ENCODE results near the gene FHIT. TPM values are rescaled to one million over a fixed set of nuclear protein-coding genes. Genes with fewer than 3 reads are reported as not detected.
A peak's percentile ranks its signal among the peaks of the same experiment; 100 is the strongest.

Gene FHIT
- total and polyA plus RNA-seq, 2 experiments from 2014 or later, result 0.22 to 0.90 TPM

GRCh38 chr3:60010781-60011180 is 1240.5 kb downstream of the FHIT start:
- no peak overlapping the region for H3K4me3 ChIP-seq
- in situ Hi-C loops (cut with MboI), result no loop called here
- H3K36me3 ChIP-seq (ENCODE audit: low read depth), result no peaks in the 10 kb centered on the region
- H4K20me1 ChIP-seq (ENCODE audit: insufficient read depth), result no peaks in the 10 kb centered on the region
- H2AFZ ChIP-seq, result peak overlapping the region; percentile 41; the same call in 1 of the 2 replicates
- H3K9me2 ChIP-seq (ENCODE audit: insufficient read depth), result no peaks in the 10 kb centered on the region
- no peaks in the 10 kb centered on the region for H3K79me2 ChIP-seq (ENCODE audit: insufficient read depth)
- DNase-seq, result no peak
- H3K9ac ChIP-seq, result no peak overlapping the region
- WGBS, 2 experiments (ENCODE audit: low coverage in 1 of 2, low lambda C conversion rate in 2 of 2, missing lambda C conversion rate in 2 of 2), result 21 to 28% methylated on average over 4 of the region's 4 CpGs
- no peaks in the 10 kb centered on the region for H3F3A ChIP-seq (ENCODE audit: insufficient read depth)
- H3K4me2 ChIP-seq (ENCODE audit: unreplicated experiment), result no peak overlapping the region
- no peak for TF ChIP-seq EZH2phosphoT487 (IDR thresholded peaks at IDR 0.05; ENCODE audit: insufficient read depth, low read depth)
- H3K4me1 ChIP-seq (ENCODE audit: insufficient read depth), result no peaks in the 10 kb centered on the region
- no peaks in the 10 kb centered on the region for H3K27me3 ChIP-seq (replicated peaks; ENCODE audit: insufficient read depth)
- no peak overlapping the region for H3K27ac ChIP-seq
- H3K9me3 ChIP-seq (ENCODE audit: low read depth), result no peaks in the 10 kb centered on the region

GRCh38 chr3:60009931-60010478 is 1241.2 kb downstream of the FHIT start:
- Histone ChIP-seq H3K9me3 (ENCODE audit: low read depth) (no peaks in the 10 kb centered on the region), H3K9ac (no peak overlapping the region), H3K36me3 (ENCODE audit: low read depth) (no peaks in the 10 kb centered on the region), H3K4me2 (ENCODE audit: unreplicated experiment) (no peak overlapping the region), H3K4me3 (no peak overlapping the region), H3F3A (ENCODE audit: insufficient read depth) (no peaks in the 10 kb centered on the region), H3K27me3 (replicated peaks; ENCODE audit: insufficient read depth) (no peaks in the 10 kb centered on the region), H3K9me2 (ENCODE audit: insufficient read depth) (no peaks in the 10 kb centered on the region), H4K20me1 (ENCODE audit: insufficient read depth) (no peaks in the 10 kb centered on the region), H3K27ac (no peak overlapping the region), H3K4me1 (ENCODE audit: insufficient read depth) (no peaks in the 10 kb centered on the region), H3K79me2 (ENCODE audit: insufficient read depth) (no peaks in the 10 kb centered on the region), H2AFZ (no peak overlapping the region)
- DNase-seq, result no peak
- TF ChIP-seq EZH2 (IDR thresholded peaks at IDR 0.05; ENCODE audit: insufficient read depth, poor library complexity, severe bottlenecking), result no peak
- no peak for TF ChIP-seq EZH2phosphoT487 (IDR thresholded peaks at IDR 0.05; ENCODE audit: insufficient read depth, low read depth)
- in situ Hi-C loops (cut with MboI), result no loop called here
- 73 to 78% methylated on average over 3 of the region's 3 CpGs for WGBS, 2 experiments (ENCODE audit: low coverage in 1 of 2, low lambda C conversion rate in 2 of 2, missing lambda C conversion rate in 2 of 2)

GRCh38 chr3:60001369-60001768 is 1249.9 kb downstream of the FHIT start:
- Histone ChIP-seq H3K9me2 (ENCODE audit: insufficient read depth) (no peaks in the 10 kb centered on the region), H3K4me3 (no peak overlapping the region), H3K36me3 (ENCODE audit: low read depth) (no peaks in the 10 kb centered on the region), H2AFZ (no peak overlapping the region), H3K27ac (no peak overlapping the region), H3K27me3 (replicated peaks; ENCODE audit: insufficient read depth) (no peaks in the 10 kb centered on the region), H3K4me2 (ENCODE audit: unreplicated experiment) (no peak overlapping the region), H3K79me2 (ENCODE audit: insufficient read depth) (no peaks in the 10 kb centered on the region), H3K4me1 (ENCODE audit: insufficient read depth) (no peaks in the 10 kb centered on the region), H3F3A (ENCODE audit: insufficient read depth) (no peaks in the 10 kb centered on the region), H3K9me3 (ENCODE audit: low read depth) (no peaks in the 10 kb centered on the region), H4K20me1 (ENCODE audit: insufficient read depth) (no peaks in the 10 kb centered on the region), H3K9ac (no peak overlapping the region)
- 80 to 82% methylated on average over 6 of the region's 6 CpGs for WGBS, 2 experiments (ENCODE audit: low coverage in 1 of 2, low lambda C conversion rate in 2 of 2, missing lambda C conversion rate in 2 of 2)
- TF ChIP-seq EZH2 (IDR thresholded peaks at IDR 0.05; ENCODE audit: insufficient read depth, poor library complexity, severe bottlenecking), result no peak
- no peak for DNase-seq
- in situ Hi-C loops (cut with MboI), result no loop called here

GRCh38 chr3:60000311-60001105 is 1250.7 kb downstream of the FHIT start:
- H3K4me3 ChIP-seq, result no peak overlapping the region
- TF ChIP-seq EZH2phosphoT487 (IDR thresholded peaks at IDR 0.05; ENCODE audit: insufficient read depth, low read depth), result no peak
- TF ChIP-seq EZH2 (IDR thresholded peaks at IDR 0.05; ENCODE audit: insufficient read depth, poor library complexity, severe bottlenecking), result no peak
- no peaks in the 10 kb centered on the region for H3K4me1 ChIP-seq (ENCODE audit: insufficient read depth)
- 59 to 71% methylated on average over 6 of the region's 6 CpGs for WGBS, 2 experiments (ENCODE audit: low coverage in 1 of 2, low lambda C conversion rate in 2 of 2, missing lambda C conversion rate in 2 of 2)
- H3F3A ChIP-seq (ENCODE audit: insufficient read depth), result no peaks in the 10 kb centered on the region
- in situ Hi-C loops (cut with MboI), result no loop called here
- H3K9me2 ChIP-seq (ENCODE audit: insufficient read depth), result no peaks in the 10 kb centered on the region
- DNase-seq, result no peak
- H2AFZ ChIP-seq, result no peak overlapping the region
- H3K9me3 ChIP-seq (ENCODE audit: low read depth), result no peaks in the 10 kb centered on the region
- H3K36me3 ChIP-seq (ENCODE audit: low read depth), result no peaks in the 10 kb centered on the region
- H3K27me3 ChIP-seq (replicated peaks; ENCODE audit: insufficient read depth), result no peaks in the 10 kb centered on the region
- no peaks in the 10 kb centered on the region for H4K20me1 ChIP-seq (ENCODE audit: insufficient read depth)
- no peaks in the 10 kb centered on the region for H3K79me2 ChIP-seq (ENCODE audit: insufficient read depth)
- H3K27ac ChIP-seq, result no peak overlapping the region
- H3K9ac ChIP-seq, result no peak overlapping the region
- H3K4me2 ChIP-seq (ENCODE audit: unreplicated experiment), result no peak overlapping the region

All from GM23248 (cell line).